OCI-M2 (cell line): ENCODE results near the gene PPM1M.

ENCODE experiments used
- DNase-seq: peaks from one replicate; lab custom pipeline; 2025; ENCODE audit not compliant: unreplicated experiment; lab: John Stamatoyannopoulos, UW

Gene PPM1M

DNA sequence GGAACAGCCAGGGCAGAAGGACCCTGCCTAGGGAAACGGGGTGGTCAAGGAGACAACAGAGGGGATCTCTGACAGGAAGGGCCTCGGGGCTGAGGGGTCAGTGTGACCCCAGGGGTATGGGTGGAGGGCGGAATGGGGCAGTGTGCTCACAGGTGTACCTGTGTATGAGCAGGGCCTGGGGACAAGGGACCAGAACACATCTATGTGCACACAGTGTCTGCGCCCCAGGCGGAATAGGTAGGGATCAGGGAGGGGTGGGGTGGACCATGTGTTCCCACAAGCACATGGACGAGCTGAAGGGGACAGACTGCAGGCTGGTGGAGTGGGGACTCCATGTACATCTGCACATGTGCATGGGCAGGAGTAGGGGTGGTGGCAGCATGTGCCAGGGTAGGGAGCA lies 15.1 kb upstream of the PPM1M start:
- DNase-seq: no peak

DNA sequence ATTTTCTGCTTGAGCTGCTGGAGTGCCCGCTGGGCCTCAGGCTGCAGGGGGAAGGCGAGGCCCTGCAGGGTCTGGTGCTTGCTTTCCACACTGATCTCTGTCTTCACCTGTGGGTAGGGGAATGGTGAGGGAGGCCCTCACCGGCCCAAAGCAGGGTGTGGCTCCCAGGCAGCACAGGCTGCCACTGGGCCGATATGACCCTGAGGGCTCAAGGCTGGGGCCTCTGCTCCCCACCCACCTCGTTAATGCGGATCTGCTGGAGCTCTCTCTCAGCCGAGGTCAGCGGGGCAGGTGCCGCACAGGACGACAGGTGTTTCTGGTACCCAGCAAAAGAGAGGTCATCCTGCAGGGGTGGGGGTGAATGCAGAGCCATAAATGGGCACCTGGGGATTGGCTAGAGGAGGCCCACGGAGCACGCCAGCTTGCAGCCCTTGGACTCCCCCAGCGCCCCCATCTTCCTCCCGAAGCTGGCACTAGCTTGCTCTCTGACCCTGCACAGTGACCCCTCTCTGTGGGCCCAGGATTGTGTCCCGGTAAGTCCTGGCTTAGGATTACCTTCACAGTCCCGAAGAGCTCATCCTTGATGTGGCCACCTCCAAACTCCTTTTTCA lies 14.6 kb upstream of the PPM1M start:
- no peak for DNase-seq

DNA sequence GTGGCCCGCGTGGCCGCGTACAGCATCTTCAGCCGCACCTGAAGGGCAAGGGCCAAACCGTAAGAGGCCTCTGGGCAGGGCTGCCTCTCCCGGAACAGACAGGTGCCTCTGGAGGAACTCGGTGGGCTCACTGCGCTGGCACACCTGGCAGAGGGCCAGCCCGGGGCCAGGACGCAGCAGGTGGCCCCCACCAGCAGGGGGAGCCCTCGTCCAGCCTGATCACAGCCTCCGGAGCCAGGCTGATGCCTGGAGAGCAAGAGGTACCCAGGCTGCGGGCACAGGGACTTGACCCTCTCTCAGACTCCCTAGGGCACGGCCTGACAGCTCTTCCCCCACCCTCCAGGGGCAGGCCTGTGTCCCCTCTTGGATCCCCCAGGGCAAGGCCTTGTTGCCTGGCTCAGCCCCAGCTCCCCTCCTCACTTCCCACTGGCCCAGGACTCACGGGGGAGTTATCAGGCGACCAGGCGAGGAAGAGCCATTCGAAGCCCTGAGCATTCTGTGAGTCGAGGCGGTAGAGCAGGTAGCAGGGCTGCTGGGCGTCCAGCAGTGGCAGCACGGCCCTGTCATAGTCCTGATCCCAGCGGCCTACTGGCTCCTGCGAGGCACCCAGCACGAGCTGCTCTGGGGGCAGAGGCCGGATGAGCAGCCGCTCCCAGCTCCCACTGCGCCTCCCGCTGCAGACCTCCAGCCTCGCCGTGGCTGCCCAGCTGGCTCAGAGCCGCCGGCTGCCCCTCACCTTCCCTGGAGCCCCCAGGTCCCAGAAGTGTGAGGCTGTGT lies 13.9 kb upstream of the PPM1M start:
- no peak for DNase-seq

DNA sequence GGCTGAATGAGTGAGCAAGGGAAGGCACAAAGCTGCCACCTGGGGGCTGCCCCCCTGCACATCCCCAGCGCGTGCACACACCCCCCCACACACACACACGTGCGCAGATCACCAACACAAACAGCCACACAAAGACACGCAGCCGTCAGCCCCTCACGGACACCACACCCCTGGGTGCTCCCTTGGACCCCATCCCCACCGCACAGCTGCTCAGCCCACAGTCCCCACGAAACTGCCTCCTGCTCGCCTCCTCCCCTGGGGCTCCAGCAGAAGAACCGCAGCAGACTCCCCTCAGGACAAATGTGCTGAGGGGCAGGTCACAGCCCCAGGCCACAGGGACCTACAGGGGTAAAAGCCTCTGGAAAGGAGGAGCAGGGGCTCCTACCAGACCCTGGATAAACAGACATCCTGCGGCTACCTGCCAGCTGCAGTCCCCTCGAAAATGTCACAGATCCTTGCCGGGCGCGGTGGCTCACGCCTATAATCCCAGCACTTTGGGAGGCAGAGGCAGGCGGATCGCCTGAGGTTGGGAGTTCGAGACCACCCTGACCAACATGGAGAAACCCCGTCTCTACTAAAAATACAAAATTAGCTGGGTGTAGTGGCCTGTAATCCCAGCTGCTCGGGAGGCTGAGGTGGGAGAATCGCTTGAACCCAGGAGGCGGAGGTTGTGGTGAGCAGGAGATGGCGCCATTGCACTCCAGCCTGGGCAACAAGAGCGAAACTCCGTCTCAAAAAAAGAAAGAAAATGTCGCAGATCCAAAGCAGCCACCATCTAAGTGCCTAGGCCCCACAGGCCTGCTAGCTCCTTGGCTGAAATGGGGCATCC lies 13.1 kb upstream of the PPM1M start:
- DNase-seq: no peak

DNA sequence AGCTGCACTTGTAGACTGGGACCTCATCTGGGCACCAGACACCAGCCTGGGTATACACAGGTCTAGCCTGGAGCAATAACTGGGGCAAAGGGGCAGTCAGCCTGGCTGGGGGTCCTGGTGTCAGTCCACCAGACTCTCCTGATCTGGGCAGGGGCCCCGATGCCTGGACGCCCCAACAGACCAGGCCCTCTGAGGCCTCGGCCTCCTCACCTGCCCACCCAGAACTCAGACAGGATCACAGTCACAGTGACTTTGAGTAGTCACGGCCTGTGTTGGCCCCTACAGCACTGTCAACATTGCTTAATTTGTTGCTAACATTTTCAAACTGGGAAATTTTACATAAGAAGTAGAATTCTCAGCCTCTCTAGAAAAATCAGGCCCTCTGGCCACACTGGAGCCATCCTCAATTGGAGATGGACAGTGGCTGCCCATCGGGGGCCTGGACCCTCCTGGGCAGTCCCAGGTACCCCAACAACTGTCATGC lies 12.4 kb upstream of the PPM1M start:
- no peak for DNase-seq

DNA sequence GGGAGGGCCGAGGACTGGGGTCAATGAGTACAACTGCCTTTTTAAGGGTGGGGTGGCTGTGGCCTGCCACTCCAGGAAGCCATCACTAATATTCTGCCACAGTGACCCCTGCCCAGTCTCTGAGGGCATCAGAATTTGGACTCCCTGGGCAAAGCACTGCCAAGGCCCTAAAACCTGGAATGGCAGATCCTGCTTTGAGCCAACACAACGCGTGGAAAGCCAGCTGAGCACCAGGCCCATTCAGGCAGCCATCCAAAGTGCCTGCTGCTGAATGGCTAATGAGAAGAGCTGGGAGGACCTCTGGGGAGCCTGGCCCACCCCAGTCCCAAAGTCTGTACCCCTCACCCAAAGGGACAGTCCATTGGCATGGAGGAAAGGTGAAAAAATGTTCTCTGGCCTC lies 11.6 kb upstream of the PPM1M start:
- no peak for DNase-seq

DNA sequence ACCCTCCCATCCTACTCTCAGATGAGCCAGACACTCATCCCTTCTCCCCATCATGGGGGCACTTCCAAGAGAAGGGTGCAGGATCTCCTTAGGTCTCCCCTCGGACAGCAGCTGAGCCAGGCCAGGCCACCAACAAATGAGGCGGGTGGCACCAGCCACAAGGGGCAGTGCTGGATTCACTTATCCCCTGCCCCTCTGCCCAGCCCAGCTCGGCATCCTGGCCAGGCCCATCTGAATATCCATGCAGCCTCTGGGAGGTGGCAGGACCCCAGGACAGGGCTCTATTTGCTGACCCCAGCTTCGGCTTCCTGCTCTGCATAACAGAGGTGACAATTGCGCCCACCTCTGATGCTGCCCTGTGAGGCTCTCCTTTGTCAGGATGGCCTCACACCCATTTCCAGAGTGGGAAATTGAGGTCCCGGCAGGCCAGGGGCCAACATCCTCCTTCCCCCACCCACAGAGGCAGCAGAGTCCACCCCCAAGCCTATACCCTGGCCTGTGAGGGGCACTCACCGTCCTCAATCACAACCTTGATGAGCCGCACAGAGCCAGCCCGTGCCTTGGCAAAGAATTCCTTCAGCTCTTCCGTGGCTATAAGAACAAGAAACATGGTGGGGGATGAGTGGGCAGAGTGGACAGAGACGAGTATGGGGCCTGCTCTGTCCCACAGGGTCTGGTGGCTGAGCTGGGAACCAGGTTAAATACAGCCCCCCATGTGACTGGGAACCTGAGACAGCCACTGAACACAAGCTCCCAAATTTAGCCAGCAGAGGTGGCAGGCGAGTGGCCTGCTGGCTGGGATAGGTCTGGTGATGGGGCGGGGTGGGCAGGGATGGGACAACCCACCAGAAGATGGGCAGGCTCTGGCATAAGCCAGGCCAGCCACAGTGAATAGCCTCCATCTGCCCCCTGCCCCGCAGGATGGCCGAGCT lies 10.8 kb upstream of the PPM1M start:
- DNase-seq: no peak

DNA sequence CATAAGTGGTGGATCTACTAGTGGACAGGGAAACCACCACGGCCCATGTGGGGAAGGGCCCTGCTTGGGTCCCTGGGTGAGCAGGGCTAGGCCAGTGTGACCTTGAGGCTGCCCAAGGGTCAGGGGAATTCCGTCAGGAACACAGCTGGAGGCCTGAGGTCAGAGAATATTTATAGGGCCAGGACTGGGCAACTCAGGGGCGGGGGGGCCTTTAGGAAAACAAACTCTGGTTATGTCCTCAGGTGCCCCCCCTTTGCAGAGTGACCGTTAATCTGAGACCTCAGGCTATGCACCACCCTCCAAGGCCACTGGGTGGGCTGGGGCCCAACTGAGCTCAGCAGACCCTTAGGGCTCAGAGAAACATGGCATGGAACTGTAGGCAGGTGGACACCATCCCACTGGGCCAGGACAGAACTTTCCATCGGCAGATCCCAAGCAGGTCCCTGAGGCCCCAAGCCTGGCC lies 9.1 kb upstream of the PPM1M start:
- no peak for DNase-seq

DNA sequence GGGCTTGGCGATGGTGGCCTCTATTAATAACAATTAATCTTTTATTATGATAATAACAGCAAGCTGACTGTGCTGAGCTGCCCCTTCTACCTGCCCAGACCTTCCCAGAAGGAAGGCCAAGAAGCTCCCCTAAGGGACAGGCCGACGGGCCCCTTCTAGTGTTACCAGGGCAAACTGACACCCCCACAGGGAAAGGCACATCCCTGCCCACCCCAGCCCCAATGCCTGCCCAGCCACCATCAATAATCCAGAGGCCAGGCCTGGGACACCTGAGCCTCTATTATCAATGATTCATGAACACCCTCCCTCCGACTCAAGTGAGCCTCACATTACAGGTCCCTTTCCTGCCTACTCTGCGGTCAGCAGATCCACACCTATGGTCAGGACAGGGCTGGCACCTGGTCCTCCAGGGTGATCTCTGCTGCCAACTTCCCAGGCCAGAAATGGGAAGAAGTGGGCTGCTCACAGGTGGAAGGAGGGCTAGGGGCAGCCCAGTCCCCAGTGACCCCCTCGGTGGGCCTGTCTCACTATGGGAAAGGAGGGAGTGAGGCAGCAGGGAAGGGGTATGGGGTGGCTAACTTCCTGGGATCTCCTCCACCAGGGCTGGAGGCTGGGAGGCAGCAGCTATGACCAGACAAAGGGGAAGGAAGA lies 8.4 kb upstream of the PPM1M start:
- DNase-seq: no peak

DNA sequence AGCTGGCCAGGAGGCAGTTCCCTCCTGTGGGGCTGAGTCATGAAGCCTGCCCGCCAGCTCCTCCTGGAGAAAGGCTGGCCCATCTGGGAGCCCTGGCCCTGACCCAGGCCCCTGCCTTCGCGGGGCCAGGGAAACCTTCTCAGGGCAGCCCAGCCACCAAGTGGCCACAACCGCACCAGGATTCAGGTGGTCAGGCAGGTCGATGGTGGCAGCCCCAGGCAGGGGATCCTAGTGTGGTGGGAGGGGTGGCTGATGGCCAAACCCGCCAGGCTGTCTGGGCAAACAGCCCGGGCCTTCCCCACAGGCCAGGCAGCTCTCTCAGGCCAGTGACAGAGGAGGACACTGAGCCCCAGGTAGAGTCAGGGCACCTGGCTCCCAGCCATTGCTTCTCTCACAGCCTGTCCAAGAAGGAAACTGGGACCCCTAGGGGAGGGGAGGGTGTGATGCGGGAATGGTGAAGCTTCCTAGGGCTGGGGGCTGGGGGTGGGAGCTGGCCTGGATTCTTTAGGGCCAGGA lies 7.8 kb upstream of the PPM1M start:
- DNase-seq: no peak

DNA sequence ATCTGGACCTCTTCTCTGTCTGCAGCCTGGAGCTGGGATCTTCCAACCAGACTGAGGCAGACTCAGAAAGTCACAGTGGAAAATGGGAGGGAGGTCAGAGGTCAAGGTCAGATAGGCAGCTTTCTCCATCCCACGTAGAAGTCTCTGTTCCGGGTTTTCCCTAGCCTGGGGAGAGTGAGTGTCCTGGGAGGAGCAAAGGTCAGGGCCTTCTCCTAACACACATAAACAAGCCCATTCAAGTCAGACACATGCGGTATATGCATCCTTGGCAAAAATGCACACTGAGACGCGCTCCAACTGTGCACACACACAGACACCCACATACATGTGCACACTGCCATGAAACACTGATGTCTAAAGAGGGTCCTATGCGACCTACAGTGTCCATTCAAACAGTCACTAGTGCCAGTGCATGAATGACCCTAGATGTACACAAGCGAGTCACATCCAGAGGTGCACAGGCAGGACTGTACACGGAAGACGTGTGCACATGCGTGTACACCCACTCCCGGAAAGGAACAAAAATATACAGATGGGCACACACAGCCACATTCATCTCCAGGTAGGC lies 7.3 kb upstream of the PPM1M start:
- no peak for DNase-seq

DNA sequence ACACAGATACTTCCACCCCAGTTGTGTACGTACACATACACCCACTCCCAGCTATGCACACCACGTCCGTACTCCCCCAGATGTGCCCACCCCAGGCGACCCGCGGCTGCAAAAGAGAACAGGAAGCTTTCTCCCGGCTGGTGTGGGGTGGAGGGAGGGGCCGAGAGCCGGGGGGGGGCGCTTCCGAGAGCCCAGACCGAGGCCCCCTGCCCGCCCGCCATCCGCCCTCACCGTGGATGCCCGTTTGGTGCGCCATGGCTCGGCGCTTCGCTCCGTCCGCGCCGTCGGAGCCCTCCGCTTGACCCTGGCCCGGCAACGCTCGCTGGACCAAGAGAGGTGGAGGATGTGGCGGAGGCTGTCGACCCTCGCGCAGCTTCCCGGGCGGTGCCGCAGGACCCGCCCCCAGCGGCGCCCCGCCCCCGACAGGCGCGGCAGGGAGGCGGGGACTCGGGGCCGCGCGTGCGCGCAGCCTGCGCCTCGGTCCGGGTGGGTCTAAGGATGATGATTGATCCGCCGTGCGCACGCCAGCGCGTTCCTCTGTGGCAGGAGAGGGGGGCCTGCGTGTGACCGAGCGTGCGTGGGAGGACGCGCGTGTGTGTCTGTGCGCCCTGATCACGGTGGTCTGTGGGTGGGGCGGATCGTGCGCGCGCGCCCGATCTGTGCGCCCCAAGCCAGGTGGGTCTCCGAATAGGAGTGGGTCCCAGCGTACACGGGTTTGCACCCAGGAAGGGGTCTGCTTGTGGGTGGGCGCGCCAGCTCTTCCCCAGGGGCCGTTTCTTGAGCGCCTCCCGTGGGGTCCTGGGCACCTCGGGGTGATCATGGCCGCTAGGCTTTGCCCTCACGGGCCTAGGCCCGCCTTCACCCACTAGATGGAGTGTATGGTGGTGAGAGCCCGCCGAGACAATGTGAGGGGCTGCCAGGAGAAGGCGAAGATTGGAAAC lies 6.5 kb upstream of the PPM1M start, which contains the start of gene TWF2:
Gene TWF2 (minus strand): TSS at position 398 of the 941 bp plus-strand sequence. CDS start 142 bp downstream, at position 256.
- DNase-seq: no peak

DNA sequence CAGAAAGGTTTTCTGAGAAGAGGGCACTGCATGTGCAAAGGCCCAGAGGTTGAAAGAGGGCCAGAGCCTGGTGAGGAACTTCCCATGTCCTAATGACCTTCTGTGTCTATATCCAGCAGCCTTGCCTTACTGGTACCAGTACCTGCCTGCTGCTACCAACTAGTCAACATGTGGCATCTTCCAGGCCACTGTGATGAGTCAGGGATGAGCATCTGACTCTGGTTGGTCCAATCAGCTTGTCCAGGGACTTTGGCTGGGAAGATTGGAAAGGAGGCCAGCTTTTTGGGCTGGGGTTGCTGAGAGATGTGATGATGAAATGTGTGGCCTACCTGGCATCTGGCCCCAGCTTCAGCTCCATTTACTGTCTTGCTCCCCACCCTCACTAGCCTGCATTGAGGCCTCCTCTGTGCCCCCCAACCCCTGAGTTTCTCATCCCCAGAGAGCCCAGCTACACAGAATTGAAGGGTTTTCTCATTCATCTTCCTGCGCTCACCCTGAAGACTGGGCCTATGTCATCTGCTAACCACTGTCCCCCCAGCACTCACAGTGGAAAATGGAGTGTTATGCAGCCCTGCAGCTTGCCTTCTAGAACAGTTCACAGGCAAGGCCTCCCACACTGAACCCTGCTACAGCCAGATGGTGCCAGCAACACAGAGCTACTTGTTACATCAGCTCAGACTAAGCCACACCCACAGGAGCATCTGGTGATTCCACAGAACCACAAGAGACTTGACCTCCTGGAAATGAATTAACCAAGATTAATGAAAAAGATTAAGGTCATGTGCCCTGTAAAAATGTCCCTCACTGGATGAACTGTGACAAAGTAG lies 5.3 kb upstream of the PPM1M start:
- no peak for DNase-seq

DNA sequence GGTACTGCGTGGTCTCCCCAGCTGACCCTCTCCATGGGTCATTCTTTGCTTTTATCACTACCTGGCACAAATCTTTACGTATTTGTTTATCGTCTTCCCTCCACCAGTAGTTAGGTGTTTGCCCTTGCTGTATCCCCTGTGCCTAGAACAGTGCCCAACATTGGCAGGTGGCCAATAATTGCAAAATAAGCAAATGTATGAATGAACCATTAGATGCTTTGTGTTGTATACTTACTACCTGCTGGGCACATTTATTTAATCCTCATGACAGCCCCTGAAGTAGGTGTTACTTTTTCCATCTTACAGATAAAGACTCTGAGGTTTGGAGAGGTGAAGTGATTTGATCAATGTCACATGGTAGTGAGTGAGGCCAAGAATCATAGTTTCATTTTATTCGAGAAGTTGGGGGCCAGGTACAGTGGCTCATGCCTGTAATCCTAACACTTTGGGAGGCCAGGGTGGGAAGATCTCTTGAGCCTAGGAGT lies 4.6 kb upstream of the PPM1M start:
- DNase-seq: no peak

DNA sequence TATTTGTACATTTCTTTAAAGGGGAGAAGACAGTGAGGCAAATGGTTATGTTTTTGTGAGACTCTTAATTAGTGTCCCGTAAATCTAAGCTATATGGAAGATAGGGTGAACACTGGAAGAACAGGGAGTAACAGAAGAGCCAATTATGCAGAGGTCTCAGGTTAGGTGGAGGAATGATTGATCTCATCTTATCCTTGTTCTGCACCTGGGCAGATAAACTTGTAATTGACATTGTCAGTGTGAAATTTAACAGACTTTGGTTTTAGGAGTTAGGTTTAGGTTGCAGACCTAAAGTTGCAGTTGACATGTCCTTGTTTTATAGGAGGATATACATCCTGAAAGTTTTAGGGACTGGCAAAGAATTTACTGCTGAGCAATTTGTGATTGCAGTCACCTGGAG lies 3.5 kb upstream of the PPM1M start:
- DNase-seq: no peak

DNA sequence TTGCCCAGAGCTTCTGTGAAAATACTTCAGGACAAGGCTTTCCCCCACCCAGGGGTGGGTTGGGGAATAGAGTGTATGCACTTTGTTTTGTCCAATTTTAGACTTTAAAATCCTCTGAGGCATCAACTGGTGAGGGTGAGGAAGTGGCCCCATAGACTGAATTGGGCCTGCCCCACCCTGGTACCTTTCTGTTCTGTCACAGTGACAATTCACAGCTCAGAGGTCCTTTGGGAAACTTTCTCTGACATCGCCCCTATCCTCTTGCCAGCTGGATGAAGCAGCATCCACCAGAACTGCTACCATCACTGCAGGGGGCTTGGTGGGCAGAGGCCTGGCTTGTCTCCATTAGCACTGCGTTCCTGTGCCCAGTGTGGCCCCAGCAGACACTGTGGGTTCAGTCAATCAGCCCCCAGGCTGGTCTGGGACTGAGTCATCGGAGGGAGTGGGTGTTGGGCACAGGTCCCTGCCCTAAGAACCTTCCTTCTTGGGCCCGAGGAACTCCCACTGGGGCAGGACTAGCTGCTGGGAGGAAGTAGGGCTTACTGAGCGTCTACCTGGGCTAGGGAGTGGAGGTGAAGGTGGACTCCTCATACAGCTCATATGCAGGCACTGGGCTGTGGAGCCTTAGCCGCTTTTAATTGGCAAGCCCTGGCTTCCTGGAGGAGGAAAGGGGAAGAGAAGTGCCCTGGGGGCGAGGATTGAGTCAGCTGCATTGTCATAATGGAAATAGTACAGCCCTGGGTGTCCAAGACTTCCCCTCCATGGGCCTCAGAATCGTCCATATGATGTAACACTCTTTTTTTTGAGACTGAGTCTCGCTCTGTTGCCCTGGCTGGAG lies 1.5 kb upstream of the PPM1M start:
- DNase-seq: no peak

DNA sequence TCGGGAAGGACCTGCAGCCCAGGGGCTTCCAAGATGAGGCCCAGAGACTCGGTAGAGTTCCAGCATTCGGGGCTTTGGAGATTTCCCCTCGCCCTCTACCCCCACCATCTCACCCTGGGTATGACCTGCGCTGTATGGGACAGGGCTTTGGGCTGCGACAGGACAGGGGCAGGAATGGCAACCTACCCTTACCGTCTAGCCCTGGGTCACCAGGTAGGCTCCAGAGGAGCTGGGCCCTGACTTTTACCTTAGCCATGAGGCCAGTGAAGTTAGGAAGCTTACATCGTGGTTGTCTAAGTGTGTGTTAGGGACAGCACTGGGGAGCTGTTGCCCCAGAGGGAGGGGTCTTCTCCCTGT lies 683 bp downstream of the PPM1M start:
- DNase-seq: no peak
